DND-41 (cell line): ENCODE data around the gene PAH.
A peak's percentile ranks its signal among the peaks of the same experiment; 100 is the strongest.

ENCODE experiments used
- ATAC-seq: fragments of 200-7000 bp; cut with Tn5 transposase; 3 replicates; pipeline ENCODE4 v1.9.1; 2021; ENCODE audit warnings: low read depth; ENCODE audit not compliant: insufficient read depth
- DNase-seq: peaks from one replicate; pipeline ENCODE4 v3.0.0-alpha.2; 2020
- H2AFZ ChIP-seq: 2 replicates; pipeline ENCODE4 v1.6.0; 2012; ENCODE audit warnings: low read depth, low read length
- H3K27ac ChIP-seq: 2 replicates; pipeline ENCODE4 v1.5.1; 2012; ENCODE audit warnings: low read length, inconsistent platforms
- H3K27me3 ChIP-seq: fragments of 200-600 bp; sonication (generic); 2 replicates; pipeline ENCODE4 v1.6.0; 2012; ENCODE audit warnings: low read length, mild to moderate bottlenecking, inconsistent platforms; ENCODE audit not compliant: insufficient read depth, poor library complexity
- H3K36me3 ChIP-seq: 2 replicates; pipeline ENCODE4 v1.5.1; 2012; ENCODE audit warnings: low read length, inconsistent platforms; ENCODE audit not compliant: insufficient read depth
- H3K4me1 ChIP-seq: 2 replicates; pipeline ENCODE4 v1.5.1; 2012; ENCODE audit warnings: mild to moderate bottlenecking, low read length; ENCODE audit not compliant: insufficient read depth
- H3K4me2 ChIP-seq: 2 replicates; pipeline ENCODE4 v1.6.0; 2012; ENCODE audit warnings: mild to moderate bottlenecking, moderate library complexity, low read length, inconsistent platforms; ENCODE audit not compliant: insufficient read depth
- H3K4me3 ChIP-seq, 2 experiments: fragments of 200-600 bp in 1 of 2; shearing (Covaris generic) in 1 of 2; 2 replicates each; pipeline ENCODE4 v1.5.1; 2012 to 2016; ENCODE audit warnings: inconsistent platforms in 2 of 2, low read length in 2 of 2, mild to moderate bottlenecking in 2 of 2, low read depth in 1 of 2, moderate library complexity in 1 of 2
- H3K79me2 ChIP-seq: 2 replicates; pipeline ENCODE4 v1.6.0; 2012; ENCODE audit warnings: low read length, inconsistent platforms; ENCODE audit not compliant: insufficient read depth
- H3K9ac ChIP-seq: 2 replicates; pipeline ENCODE4 v1.6.0; 2012; ENCODE audit warnings: low read depth, mild to moderate bottlenecking, inconsistent platforms, low read length, moderate library complexity
- H3K9me3 ChIP-seq: 2 replicates; pipeline ENCODE4 v1.5.1; 2012; ENCODE audit warnings: low read length, moderate library complexity, mild to moderate bottlenecking, inconsistent platforms; ENCODE audit not compliant: insufficient read depth, severe bottlenecking
- H4K20me1 ChIP-seq: 2 replicates; pipeline ENCODE4 v1.6.0; 2012; ENCODE audit warnings: low read length; ENCODE audit not compliant: insufficient read depth
- EZH2 ChIP-seq: IDR thresholded peaks from 3 replicates; pipeline ENCODE4 v1.6.1; 2012; ENCODE audit warnings: borderline replicate concordance, low read depth, mild to moderate bottlenecking, moderate library complexity, low read length, inconsistent platforms; ENCODE audit not compliant: severe bottlenecking
- TF ChIP-seq, protein P1 (sequence below): IDR thresholded peaks from 2 replicates; pipeline ENCODE4 v1.5.1; 2012; ENCODE audit warnings: borderline replicate concordance, low read length, moderate library complexity, mild to moderate bottlenecking; ENCODE audit not compliant: poor library complexity, severe bottlenecking; ENCODE audit errors: extremely low read depth

PAH gene

DNA sequence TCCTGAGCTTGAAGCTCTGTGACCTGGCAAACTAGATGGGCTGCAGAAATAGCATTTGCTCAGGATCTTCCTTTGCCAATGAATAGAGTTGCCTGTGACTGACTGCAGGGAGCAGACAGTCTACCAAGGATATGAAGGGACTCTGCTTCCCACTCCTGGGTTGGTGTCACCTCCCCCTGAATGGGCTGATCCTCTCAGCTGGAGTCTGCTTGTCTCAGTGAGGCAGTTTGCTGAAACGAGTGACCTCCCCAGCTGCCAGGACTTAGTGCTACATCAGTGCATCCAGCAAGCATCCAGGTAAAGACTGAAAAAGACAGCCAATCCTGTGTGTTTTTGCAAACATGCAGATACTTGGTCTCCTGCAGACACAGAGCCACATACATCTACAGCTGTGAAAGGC is 28.5 kb downstream of the PAH start:
- no peak overlapping the region for H2AFZ ChIP-seq
- no peak for TF ChIP-seq EZH2
- TF ChIP-seq, protein P1, sequence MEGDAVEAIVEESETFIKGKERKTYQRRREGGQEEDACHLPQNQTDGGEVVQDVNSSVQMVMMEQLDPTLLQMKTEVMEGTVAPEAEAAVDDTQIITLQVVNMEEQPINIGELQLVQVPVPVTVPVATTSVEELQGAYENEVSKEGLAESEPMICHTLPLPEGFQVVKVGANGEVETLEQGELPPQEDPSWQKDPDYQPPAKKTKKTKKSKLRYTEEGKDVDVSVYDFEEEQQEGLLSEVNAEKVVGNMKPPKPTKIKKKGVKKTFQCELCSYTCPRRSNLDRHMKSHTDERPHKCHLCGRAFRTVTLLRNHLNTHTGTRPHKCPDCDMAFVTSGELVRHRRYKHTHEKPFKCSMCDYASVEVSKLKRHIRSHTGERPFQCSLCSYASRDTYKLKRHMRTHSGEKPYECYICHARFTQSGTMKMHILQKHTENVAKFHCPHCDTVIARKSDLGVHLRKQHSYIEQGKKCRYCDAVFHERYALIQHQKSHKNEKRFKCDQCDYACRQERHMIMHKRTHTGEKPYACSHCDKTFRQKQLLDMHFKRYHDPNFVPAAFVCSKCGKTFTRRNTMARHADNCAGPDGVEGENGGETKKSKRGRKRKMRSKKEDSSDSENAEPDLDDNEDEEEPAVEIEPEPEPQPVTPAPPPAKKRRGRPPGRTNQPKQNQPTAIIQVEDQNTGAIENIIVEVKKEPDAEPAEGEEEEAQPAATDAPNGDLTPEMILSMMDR, result no peak
- no peaks in the 10 kb centered on the region for H3K79me2 ChIP-seq
- H3K36me3 ChIP-seq, result no peaks in the 10 kb centered on the region
- H3K27ac ChIP-seq, result no peak overlapping the region
- no peak for DNase-seq
- H3K27me3 ChIP-seq, result no peaks in the 10 kb centered on the region
- H3K4me1 ChIP-seq, result no peaks in the 10 kb centered on the region
- H3K9ac ChIP-seq, result no peak overlapping the region
- H3K9me3 ChIP-seq, result no peaks in the 10 kb centered on the region
- H3K4me2 ChIP-seq, result no peak overlapping the region
- no peak for ATAC-seq
- H3K4me3 ChIP-seq, result no peak overlapping the region
- H4K20me1 ChIP-seq, result no peaks in the 10 kb centered on the region

DNA sequence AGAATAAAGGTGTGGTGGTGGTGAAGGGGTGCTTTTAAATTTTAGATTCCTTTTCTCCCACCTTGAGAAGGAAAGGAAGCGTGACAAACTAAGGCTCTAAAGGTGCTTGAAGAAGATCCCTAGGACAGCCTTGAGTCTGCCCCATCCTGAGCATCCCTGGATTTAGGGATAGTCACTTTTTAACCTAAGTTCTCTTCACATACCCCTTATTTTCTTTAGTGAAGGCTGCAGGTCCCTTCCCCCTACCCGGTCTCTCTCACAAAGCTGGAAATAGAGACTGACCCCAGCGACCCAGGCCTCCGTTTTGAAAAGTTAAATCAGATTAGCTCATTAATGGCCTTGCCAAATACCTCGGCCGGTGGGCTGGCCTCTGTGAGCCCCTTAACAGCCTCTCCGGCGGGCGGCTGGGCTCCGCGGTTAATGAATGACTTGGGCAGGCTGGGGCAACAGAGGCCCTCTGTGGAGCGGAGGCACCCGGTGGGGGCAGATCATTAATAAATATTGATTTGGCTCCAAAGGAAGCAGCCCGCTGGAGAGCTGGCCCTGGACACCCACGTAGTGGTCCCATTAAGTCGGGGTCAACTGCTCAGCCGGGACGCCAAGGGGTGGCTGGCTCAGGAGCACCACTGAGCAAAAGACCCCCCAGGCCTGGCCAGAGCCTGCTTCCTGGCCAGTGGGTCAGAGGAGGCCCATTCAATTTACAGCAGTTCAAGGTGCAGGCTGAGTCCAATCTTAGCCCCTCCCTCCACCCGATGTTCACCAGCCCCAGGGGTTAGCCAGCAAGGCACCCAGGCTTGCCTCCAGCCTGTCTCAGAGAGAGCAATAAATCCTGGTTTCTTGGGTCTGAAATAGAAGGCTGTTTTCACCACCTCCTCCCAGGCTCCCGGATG is 31.8 kb downstream of the PAH start:
- H3K27me3 ChIP-seq, result no peaks in the 10 kb centered on the region
- H3K36me3 ChIP-seq, result no peaks in the 10 kb centered on the region
- H4K20me1 ChIP-seq, result no peaks in the 10 kb centered on the region
- no peaks in the 10 kb centered on the region for H3K9me3 ChIP-seq
- DNase-seq, result no peak
- no peaks in the 10 kb centered on the region for H3K79me2 ChIP-seq
- no peak overlapping the region for H3K4me2 ChIP-seq
- ATAC-seq, result no peak
- TF ChIP-seq, protein P1, result no peak
- TF ChIP-seq EZH2, result no peak
- H2AFZ ChIP-seq, result no peak overlapping the region
- no peaks in the 10 kb centered on the region for H3K4me1 ChIP-seq
- H3K4me3 ChIP-seq, result no peak overlapping the region
- H3K27ac ChIP-seq, result no peak overlapping the region
- no peak overlapping the region for H3K9ac ChIP-seq

DNA sequence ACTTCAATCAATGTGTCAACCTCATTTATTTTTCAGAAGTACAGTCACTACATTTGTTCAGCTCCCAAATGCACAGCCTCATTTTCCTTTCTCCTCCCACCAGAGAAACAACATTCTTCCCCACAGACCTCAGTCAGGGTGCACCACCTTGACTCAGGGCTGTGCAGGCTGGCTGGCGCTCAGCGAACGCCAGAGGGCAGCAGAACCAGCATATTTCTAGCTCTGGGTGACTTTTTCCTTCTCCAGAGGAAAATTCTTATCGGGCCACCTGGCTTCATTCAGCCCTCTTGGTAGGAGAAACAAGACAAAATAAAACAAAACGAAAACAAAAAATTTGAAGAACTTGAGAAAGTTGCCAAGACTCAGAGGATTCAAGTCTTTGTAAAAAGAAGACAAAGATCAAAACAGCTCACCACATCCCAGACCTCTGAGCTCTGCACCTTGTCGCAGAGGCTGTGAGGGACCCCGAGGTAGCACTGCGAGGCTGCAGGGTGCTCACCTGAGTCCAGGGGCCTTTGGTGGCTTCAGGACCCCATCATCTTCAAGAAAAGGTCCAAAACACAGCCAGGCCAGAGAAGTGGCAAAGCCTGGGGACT is 33.7 kb downstream of the PAH start:
- TF ChIP-seq, protein P1, result peak; percentile 84
- TF ChIP-seq EZH2, result no peak
- no peak overlapping the region for H3K27ac ChIP-seq
- no peak overlapping the region for H3K4me3 ChIP-seq
- no peak overlapping the region for H2AFZ ChIP-seq
- H4K20me1 ChIP-seq, result no peaks in the 10 kb centered on the region
- DNase-seq (peak; percentile 45), ATAC-seq (peak; percentile 78)
- H3K27me3 ChIP-seq, result peaks cover 6% of the 10 kb centered on the region
- no peak overlapping the region for H3K9ac ChIP-seq
- H3K9me3 ChIP-seq, result no peaks in the 10 kb centered on the region
- no peaks in the 10 kb centered on the region for H3K4me1 ChIP-seq
- no peaks in the 10 kb centered on the region for H3K36me3 ChIP-seq
- H3K4me2 ChIP-seq, result no peak overlapping the region
- no peaks in the 10 kb centered on the region for H3K79me2 ChIP-seq
